Naive thymus-derived CD8-positive, alpha-beta T cell (primary cell): Measurements from ENCODE around the gene KRT34. TPM values are rescaled to one million over a fixed set of nuclear protein-coding genes. Genes with fewer than 3 reads are reported as not detected.
"Not testable (repeated sequence)": the region's sequence is repeated elsewhere in the genome, so short reads cannot be mapped to it uniquely, and the experiment has no call there.

Source experiments
- ATAC-seq, 2 donors: fragments of 150-1000 bp; cut with Tn5 transposase in 1 of 2; sonication (Bioruptor Pico), chemical (Tn5 transposase) in 1 of 2; 1 replicate in 1 of 2; 2 replicates in 1 of 2; pipeline ENCODE4 v1.10.0; 2021; ENCODE audit warnings: mild to moderate bottlenecking in 2 of 2, moderate library complexity in 2 of 2
- POLR2A ChIA-PET: fragments of 350-600 bp; sonication (Branson Sonifier 250); formaldehyde crosslinking; loops from one replicate; lab custom pipeline; 2021; ENCODE audit warnings: antibody characterized with exemption; lab: Charles Lee
- DNase-seq, 10 donors: peaks; one replicate each; pipeline versions ENCODE4 v3.0.0 to v3.0.0-alpha.2; 2020 to 2022
- H3K27ac Mint-ChIP-seq, 10 donors: one replicate each; pipeline ENCODE4 v1.8.0; 2020 to 2022; ENCODE audit warnings: mild to moderate bottlenecking in 10 of 10, mixed read lengths in 10 of 10, moderate library complexity in 4 of 10, inconsistent platforms in 1 of 10
- H3K27me3 Mint-ChIP-seq, 5 donors: one replicate each; pipeline ENCODE4 v1.8.0; 2021 to 2022; ENCODE audit warnings: mixed read lengths in 5 of 5
- H3K36me3 Mint-ChIP-seq, 3 donors: one replicate each; pipeline ENCODE4 v1.8.0; 2020 to 2022; ENCODE audit warnings: mixed read lengths in 3 of 3, mild to moderate bottlenecking in 2 of 3, inconsistent platforms in 1 of 3
- H3K4me1 Mint-ChIP-seq, 4 donors: one replicate each; pipeline ENCODE4 v1.8.0; 2021 to 2022; ENCODE audit warnings: mixed read lengths in 4 of 4
- H3K4me3 Mint-ChIP-seq, 10 donors: one replicate each; pipeline ENCODE4 v1.8.0; 2020 to 2022; ENCODE audit warnings: mild to moderate bottlenecking in 10 of 10, mixed read lengths in 10 of 10, moderate library complexity in 6 of 10, inconsistent platforms in 1 of 10
- H3K9me3 Mint-ChIP-seq, 9 donors: one replicate each; pipeline ENCODE4 v1.8.0; 2020 to 2022; ENCODE audit warnings: mixed read lengths in 9 of 9, mild to moderate bottlenecking in 3 of 9, inconsistent platforms in 1 of 9, moderate library complexity in 1 of 9
- polyA plus RNA-seq, 3 donors: library from polyadenylated mRNA; unstranded; fragments of 300-500 nt; fragmentation: Illumina TruSeq; gene quantifications; one replicate each; pipeline ENCODE4 v1.2.3, GENCODE V29; 2021
- total RNA-seq, 8 experiments: library from RNA in 2 of 8; stranded (reverse) in 2 of 8; gene quantifications; one replicate each; pipeline ENCODE4 v1.2.3 and lab custom pipeline; 2021 to 2026

The KRT34 gene
- total and polyA plus RNA-seq, 5 experiments from 2014 or later = not detected

DNA sequence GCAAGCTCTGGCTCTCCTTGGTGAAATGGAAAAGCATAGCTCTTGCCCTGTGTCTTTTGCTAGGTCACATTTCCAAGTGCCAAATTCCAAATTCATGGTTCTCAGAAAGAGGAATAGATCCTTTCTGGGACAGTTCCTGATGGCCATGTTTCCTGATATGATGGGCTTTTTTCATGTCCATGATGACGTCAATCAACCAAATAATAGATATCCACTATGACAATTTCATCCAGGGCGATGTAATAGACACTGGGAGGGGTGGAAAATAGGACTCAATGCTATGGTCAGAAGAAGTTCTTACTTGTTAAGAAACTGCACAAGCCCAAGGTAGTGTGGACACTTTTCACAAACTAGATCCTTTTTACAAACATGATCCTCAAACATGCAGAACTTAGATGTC is 30.9 kb downstream of the KRT34 start:
- Mint-ChIP-seq H3K9me3 (peaks cover 0 to 11% (median 4%) of the 10 kb centered on the region in 9 donors), H3K4me1 (peaks cover 10 to 23% (median 13%) of the 10 kb centered on the region in 4 donors), H3K36me3 (peaks cover 0 to under 1% (median 0%) of the 10 kb centered on the region in 3 donors), H3K4me3 (no peak overlapping the region), H3K27me3 (peaks cover 0 to 6% (median 0%) of the 10 kb centered on the region in 5 donors), H3K27ac (peak overlapping the region in 1 of 10 donors; percentile 27)
- POLR2A ChIA-PET = interaction anchor here (1.3 kb wide), 1 partner anchor 42 kb away, joined by 3 read pairs; no protein-coding TSS in a partner anchor
- DNase-seq (no peak), ATAC-seq (no peak)

DNA sequence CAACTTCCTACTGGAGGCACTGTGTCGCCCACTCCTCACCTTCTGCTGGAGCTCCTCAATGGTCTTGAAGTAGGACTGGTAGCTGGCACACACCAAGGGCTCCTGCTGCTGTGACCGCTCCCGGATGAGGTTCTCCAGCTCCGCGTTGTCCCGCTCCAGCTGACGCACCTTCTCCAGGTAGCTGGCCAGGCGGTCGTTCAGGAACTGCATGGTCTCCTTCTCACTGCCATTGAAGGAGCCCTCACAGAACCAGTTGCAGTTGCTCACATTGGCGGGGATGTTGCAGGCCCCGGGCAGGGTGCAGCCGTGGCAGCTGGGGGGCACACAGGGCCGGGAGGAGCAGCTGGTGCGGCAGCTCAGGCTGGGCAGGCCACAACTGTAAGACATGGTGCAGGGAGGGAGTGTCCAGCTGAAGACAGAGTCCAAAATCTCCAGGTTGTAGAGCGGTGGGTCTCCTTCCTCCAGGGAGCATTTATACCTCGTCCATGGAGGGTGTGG is 31.7 kb downstream of the KRT34 start, which contains the start of gene KRT33A:
Gene KRT33A (minus strand): TSS at position 448 of the 498 bp plus-strand sequence. CDS start 61 bp downstream, at position 387.
- not testable (repeated sequence) for H3K36me3 Mint-ChIP-seq, H3K27me3 Mint-ChIP-seq, DNase-seq, ATAC-seq, H3K4me3 Mint-ChIP-seq
- H3K9me3 Mint-ChIP-seq = peaks cover 0 to 11% (median 0%) of the 10 kb centered on the region in 9 donors
- H3K4me1 Mint-ChIP-seq = peaks cover 10 to 23% (median 13%) of the 10 kb centered on the region in 4 donors
- H3K27ac Mint-ChIP-seq = peak within 1 kb of the TSS in 5 of 10 donors; percentile 6 to 62 (median 45)
- POLR2A ChIA-PET = interaction anchor here (0.7 to 1.1 kb wide), 2 partner anchors 9 to 24 kb away, joined by 3 to 5 read pairs; no protein-coding TSS in a partner anchor

DNA sequence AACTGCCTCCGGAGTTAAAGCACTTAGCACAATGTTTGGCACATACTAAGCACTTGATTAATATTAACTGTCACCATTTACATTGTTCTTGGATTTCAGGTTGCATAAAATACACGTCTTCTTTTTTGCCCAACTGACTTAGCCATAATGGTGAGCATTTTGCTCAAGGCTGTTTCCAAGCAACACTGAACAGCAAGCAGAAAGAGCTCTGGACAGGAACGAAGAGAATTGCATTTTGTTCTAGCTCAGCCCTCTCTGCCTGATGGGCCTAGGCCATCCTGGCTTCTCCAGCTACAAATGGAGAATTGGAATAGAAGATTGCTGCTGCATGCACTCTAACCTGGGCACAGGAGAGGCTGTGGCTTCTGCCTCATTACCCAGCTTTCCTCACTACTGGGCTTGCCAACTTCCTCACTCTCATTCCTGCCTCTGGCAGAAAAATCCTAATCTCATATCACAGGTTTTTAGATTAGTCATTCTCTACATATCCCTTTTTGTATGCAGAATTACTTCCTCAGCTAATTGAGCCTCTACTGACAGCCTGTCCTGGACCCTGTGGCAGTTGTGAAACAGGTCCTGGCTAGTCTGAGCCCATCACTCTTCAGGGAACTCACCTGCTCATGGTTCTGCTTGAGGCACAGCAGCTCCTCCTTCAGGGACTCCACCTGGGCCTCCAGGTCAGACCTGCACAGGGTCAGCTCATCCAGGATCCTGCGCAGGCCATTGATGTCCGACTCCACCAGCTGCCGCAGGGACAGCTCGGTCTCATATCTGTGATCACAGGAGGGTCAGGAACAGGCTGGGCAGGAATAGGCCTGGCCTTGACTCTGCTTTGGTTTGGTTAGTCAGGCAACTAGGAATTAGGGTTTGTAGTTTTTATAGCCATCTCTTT is 34.0 kb downstream of the KRT34 start:
- Mint-ChIP-seq H3K4me3 (no peak overlapping the region), H3K9me3 (peaks cover 0 to 16% (median 4%) of the 10 kb centered on the region in 9 donors), H3K27ac (peak overlapping the region in 1 of 10 donors; percentile 72), H3K27me3 (peaks cover 0 to 8% (median 0%) of the 10 kb centered on the region in 5 donors), H3K4me1 (peaks cover 12 to 27% (median 19%) of the 10 kb centered on the region in 4 donors), H3K36me3 (peaks cover 0 to 9% (median 4%) of the 10 kb centered on the region in 3 donors)
- POLR2A ChIA-PET = interaction anchor here (1.0 kb wide), 1 partner anchor 40 kb away, joined by 3 read pairs; no protein-coding TSS in a partner anchor
- ATAC-seq = no peak
- DNase-seq = no peak

DNA sequence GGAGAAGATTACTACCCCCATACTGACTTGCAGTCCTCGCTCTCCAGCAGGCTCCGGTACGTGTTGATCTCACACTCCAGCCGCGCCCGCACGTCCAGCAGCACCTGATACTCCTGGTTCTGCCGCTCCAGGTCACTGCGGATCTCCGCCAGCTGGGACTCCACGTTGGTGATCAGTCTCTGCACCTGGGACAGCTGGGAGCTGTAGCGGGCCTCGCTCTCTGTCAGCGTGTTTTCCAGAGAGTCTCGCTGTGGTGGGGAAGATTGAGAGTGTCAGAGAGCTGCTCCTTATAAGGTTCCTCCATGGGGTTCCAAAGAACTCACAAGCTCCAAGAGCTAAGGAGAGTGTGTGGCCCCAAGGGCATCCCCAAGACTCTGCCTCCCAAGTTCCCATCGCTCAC is 35.7 kb downstream of the KRT34 start:
- peak overlapping the region in 1 of 10 donors; percentile 51 for H3K27ac Mint-ChIP-seq
- POLR2A ChIA-PET = interaction anchor here (1.1 kb wide), 1 partner anchor 22 kb away, joined by 3 read pairs; no protein-coding TSS in a partner anchor
- H3K9me3 Mint-ChIP-seq = peaks cover 0 to 23% (median 10%) of the 10 kb centered on the region in 9 donors
- not testable (repeated sequence) for DNase-seq, ATAC-seq, H3K4me3 Mint-ChIP-seq, H3K27me3 Mint-ChIP-seq
- H3K36me3 Mint-ChIP-seq = peaks cover 0 to 16% (median 11%) of the 10 kb centered on the region in 3 donors
- peaks cover 18 to 34% (median 26%) of the 10 kb centered on the region in 4 donors for H3K4me1 Mint-ChIP-seq

DNA sequence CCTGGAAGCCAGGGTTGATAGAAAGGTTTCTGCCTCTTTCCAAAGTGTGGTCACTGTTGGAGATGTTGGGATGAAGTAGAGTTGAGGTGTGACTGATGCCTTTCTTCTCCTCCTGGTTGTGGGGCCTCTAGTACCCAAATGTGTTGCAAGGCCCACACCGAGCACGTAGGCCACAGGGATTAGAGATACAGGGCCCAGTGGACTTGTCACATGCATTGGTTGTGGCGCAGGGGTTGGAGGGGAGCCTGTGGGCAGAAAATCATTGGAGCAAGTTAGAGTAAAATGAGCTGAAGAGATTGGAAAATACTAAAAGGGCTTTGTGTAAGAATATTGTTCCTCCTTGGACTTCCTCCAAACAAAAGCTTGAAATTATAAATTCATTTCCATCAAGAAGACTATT is 36.1 kb downstream of the KRT34 start:
- Mint-ChIP-seq H3K9me3 (peaks cover 0 to 24% (median 10%) of the 10 kb centered on the region in 9 donors), H3K4me3 (no peak overlapping the region), H3K36me3 (peaks cover 0 to 16% (median 11%) of the 10 kb centered on the region in 3 donors), H3K27me3 (peaks cover 0 to 1% (median 0%) of the 10 kb centered on the region in 5 donors), H3K27ac (peak overlapping the region in 4 of 10 donors; percentile 34 to 78 (median 56)), H3K4me1 (peaks cover 18 to 38% (median 28%) of the 10 kb centered on the region in 4 donors)
- DNase-seq (no peak), ATAC-seq (no peak)
- POLR2A ChIA-PET = interaction anchor here (1.1 kb wide), 1 partner anchor 22 kb away, joined by 3 read pairs; no protein-coding TSS in a partner anchor

DNA sequence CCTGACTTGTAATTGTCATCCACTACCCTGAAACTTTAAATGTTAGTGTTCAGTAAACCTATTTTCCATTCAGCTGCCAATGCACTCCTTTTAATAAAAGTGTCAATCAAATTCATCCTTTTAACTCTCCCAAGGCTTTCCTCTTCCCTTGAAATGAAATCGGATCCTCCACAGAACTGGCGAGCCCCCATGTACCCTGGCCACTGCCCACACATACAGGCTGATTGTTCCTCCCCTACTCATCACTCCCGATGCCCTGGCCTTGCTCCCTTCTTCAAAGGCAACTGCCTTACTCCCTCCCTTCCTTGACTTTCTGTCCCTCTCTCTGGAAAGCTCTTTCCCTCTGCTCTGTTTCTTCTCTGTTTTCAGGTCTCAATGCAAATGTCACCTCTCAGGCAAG is 39.1 kb downstream of the KRT34 start:
- peaks cover 0 to 16% (median 11%) of the 10 kb centered on the region in 3 donors for H3K36me3 Mint-ChIP-seq
- peak overlapping the region; percentile 27 to 98 (median 58) for H3K27ac Mint-ChIP-seq
- POLR2A ChIA-PET = no interaction called here
- DNase-seq = no peak
- peaks cover 0 to 24% (median 10%) of the 10 kb centered on the region in 9 donors for H3K9me3 Mint-ChIP-seq
- peak overlapping the region in 4 of 10 donors; percentile 5 to 31 (median 12) for H3K4me3 Mint-ChIP-seq
- H3K27me3 Mint-ChIP-seq = peaks cover 0 to 1% (median 0%) of the 10 kb centered on the region in 5 donors
- H3K4me1 Mint-ChIP-seq = peaks cover 30 to 61% (median 56%) of the 10 kb centered on the region in 4 donors
- no peak for ATAC-seq

DNA sequence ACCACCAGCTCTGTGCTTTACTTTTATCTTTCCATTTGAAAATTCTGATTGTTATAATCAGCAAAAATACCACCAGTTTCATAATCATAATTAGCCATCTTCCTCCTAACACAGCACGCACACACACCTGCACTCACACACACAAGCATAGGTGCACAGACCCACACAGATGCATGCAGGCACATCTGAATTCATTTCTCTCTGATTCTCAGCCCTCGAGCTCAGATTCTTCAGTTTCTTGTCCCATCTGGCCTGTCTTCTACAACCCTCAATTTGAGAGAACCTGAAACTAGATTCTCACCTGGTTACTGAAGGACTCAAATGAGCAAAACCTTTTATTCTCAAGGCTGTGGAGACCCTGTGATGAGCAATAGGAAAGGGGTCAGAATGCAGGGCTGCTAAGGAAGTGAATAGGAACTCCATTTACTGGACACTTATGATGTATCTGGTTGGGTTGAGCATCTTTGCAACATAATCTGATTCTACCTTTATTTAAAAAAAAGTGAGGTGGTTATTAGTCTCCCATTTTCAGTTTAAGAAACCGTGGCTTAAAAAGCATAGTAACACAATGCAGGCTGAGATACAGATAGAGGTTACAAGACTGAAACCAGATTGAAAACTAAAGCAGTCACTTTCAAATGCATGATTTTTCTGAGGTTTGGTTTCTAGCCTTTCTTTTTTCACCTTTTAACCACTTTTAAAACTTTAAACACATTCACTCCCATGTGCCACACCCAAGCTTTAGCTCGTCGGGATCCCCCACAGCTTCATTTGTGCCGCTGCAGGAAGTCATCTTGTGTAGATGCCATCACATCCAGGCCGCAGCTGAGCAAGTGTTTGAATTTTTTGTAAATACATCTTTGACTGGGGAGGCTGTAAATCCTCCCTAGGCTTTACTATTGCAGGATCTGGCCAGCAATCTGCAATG is 40.9 kb downstream of the KRT34 start:
- Mint-ChIP-seq H3K4me3 (peak overlapping the region; percentile 46 to 82 (median 67)), H3K27ac (peak overlapping the region; percentile 92 to 100 (median 97)), H3K9me3 (peaks cover 0 to 24% (median 10%) of the 10 kb centered on the region in 9 donors), H3K4me1 (peaks cover 32 to 74% (median 58%) of the 10 kb centered on the region in 4 donors), H3K27me3 (peaks cover 0 to 1% (median 0%) of the 10 kb centered on the region in 5 donors), H3K36me3 (peaks cover 0 to 16% (median 11%) of the 10 kb centered on the region in 3 donors)
- POLR2A ChIA-PET = interaction anchor here (1.0 to 4.1 kb wide), 5 partner anchors 9 to 348 kb away, joined by 3 to 26 read pairs (median 11); partner anchors contain the start of genes KRT33A and KRTAP16-1
- peak; percentile 61 to 68 for ATAC-seq
- DNase-seq = peak in 9 of 10 donors; percentile 36 to 89 (median 72)

DNA sequence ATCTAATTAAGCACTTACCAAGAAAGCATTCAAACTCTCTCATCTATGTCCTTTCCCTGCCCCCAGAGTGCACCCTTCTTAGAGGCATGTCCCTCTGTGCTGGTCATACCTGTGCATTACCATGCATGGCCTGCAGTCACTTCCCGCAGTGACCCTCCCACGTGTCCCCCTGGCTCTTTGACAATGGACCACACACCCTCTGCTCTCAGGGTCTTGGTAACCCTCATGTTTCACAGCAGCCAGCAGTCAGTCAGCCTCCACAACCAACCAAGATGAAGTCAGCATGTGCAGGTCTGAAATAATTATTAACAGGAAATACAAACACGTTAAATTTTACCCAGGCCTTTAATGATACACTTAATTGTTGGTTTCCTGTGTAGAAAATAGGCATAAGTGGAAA is 41.6 kb downstream of the KRT34 start:
- no peak for ATAC-seq
- peaks cover 0 to 16% (median 11%) of the 10 kb centered on the region in 3 donors for H3K36me3 Mint-ChIP-seq
- H3K27ac Mint-ChIP-seq = peak overlapping the region; percentile 92 to 100 (median 97)
- no peak for DNase-seq
- peaks cover 35 to 81% (median 65%) of the 10 kb centered on the region in 4 donors for H3K4me1 Mint-ChIP-seq
- H3K4me3 Mint-ChIP-seq = peak overlapping the region; percentile 23 to 82 (median 68)
- POLR2A ChIA-PET = interaction anchor here (1.0 to 4.1 kb wide), 5 partner anchors 10 to 349 kb away, joined by 3 to 26 read pairs (median 11); partner anchors contain the start of genes EIF1 and KRTAP16-1
- peaks cover 0 to 1% (median 0%) of the 10 kb centered on the region in 5 donors for H3K27me3 Mint-ChIP-seq
- peaks cover 0 to 24% (median 10%) of the 10 kb centered on the region in 9 donors for H3K9me3 Mint-ChIP-seq

DNA sequence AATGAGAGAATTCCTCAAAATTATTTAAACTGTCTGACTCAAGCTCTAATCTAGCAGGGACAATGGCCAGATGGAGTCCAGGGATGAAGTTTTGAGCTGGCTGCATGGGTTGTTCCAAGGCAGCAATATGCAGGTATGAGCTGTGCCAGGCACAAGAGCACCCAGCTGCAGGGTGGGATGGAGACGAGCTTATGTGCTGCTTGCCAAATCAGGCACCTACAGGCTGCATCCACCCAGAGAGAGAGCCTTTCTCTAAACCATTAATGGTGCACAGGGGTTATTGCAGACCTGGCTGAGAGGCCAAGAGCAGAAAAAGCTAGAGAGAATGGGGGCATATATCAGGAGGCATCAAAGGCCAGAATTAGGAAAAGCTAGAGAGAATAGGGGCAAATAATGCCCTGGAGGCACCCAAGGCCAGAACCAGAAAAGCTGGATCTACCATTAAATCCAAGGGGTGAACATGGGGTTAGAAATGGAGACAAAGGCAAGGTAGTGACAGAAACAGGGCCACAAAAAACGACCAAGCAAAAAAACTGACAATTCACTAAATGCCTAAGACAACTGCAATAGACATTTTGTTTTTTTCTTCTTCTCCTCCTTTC is 42.4 kb downstream of the KRT34 start:
- POLR2A ChIA-PET = interaction anchor here (1.0 to 4.1 kb wide), 5 partner anchors 9 to 350 kb away, joined by 3 to 26 read pairs (median 11); partner anchors contain the start of genes EIF1 and KRTAP16-1
- peaks cover 0 to 24% (median 10%) of the 10 kb centered on the region in 9 donors for H3K9me3 Mint-ChIP-seq
- H3K27me3 Mint-ChIP-seq = no peaks in the 10 kb centered on the region
- peaks cover 41 to 89% (median 73%) of the 10 kb centered on the region in 4 donors for H3K4me1 Mint-ChIP-seq
- peaks cover 0 to 16% (median 11%) of the 10 kb centered on the region in 3 donors for H3K36me3 Mint-ChIP-seq
- DNase-seq (peak in 1 of 10 donors; percentile 52), ATAC-seq (no peak)
- H3K27ac Mint-ChIP-seq = peak overlapping the region; percentile 92 to 100 (median 97)
- H3K4me3 Mint-ChIP-seq = peak overlapping the region; percentile 25 to 82 (median 68)

DNA sequence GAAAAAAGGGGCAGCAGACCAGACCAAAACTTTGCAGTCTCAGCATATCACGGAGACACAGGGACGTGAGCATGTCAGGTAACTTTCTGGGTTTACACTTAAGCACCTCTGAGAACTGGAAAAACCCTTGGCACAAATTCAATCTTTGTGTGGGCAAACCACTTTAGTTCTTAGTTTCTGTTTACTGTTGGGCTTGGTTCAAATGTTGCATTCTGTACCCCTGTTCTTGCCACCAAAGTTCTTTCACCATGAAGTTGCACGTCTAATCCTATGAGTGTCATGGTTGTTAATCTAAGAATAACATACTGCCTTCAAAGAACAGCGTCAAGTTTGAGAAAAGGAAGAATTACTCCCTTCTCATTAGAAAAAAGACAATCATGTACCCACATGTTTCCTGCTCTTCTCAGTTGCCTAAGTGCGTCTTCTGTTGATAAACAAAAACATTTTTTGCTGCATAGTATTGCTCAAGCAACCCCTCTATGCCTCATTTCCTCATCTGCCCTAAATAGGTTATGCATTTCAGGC is 43.1 kb downstream of the KRT34 start:
- peaks cover 43 to 93% (median 80%) of the 10 kb centered on the region in 4 donors for H3K4me1 Mint-ChIP-seq
- peak overlapping the region; percentile 92 to 100 (median 97) for H3K27ac Mint-ChIP-seq
- peaks cover 0 to 22% (median 10%) of the 10 kb centered on the region in 9 donors for H3K9me3 Mint-ChIP-seq
- POLR2A ChIA-PET = interaction anchor here (3.2 to 4.1 kb wide), 2 partner anchors 9 to 31 kb away, joined by 13 to 26 read pairs; partner anchors contain the start of gene KRTAP16-1
- no peaks in the 10 kb centered on the region for H3K27me3 Mint-ChIP-seq
- DNase-seq = peak in 8 of 10 donors; percentile 49 to 91 (median 74)
- peak overlapping the region; percentile 8 to 77 (median 68) for H3K4me3 Mint-ChIP-seq
- peak; percentile 79 to 86 for ATAC-seq
- H3K36me3 Mint-ChIP-seq = peaks cover 0 to 13% (median 11%) of the 10 kb centered on the region in 3 donors
